Stimulated activated CD8-positive, alpha-beta memory T cell treated with anti-CD3 and anti-CD28 coated beads, Interleukin-12 subunit alpha, Interleukin-12 subunit beta, amount 100 ng/mL, for 1 hour (primary cell): ENCODE measurements around the gene TRAF5.
"Not testable (repeated sequence)": the region's sequence is repeated elsewhere in the genome, so short reads cannot be mapped to it uniquely, and the experiment has no call there.

Source experiments
- DNase-seq: peaks from one replicate; pipeline ENCODE4 v3.0.0-alpha.2; 2020; ENCODE audit warnings: low read depth

The TRAF5 gene

GRCh38 chr1:211347077-211347844 lies 20.6 kb downstream of the TRAF5 start:
- no peak for DNase-seq

- DNase-seq = no peak
Observed at GRCh38 chr1:211348547-211348946, 21.9 kb downstream of the TRAF5 start.

GRCh38 chr1:211349741-211350140 lies 23.1 kb downstream of the TRAF5 start:
- no peak for DNase-seq

- not testable (repeated sequence) for DNase-seq
Observed at GRCh38 chr1:211352055-211352454, 25.4 kb downstream of the TRAF5 start.

- DNase-seq = no peak
Observed at GRCh38 chr1:211352465-211352864, 25.8 kb downstream of the TRAF5 start.

- DNase-seq = peak; percentile 39
Observed at GRCh38 chr1:211352985-211353515, 26.4 kb downstream of the TRAF5 start.

- no peak for DNase-seq
Observed at GRCh38 chr1:211353562-211354212, 27.1 kb downstream of the TRAF5 start.

- DNase-seq = no peak
Observed at GRCh38 chr1:211355873-211356272, 29.2 kb downstream of the TRAF5 start.

- DNase-seq = no peak
Observed at GRCh38 chr1:211356723-211357407, 30.2 kb downstream of the TRAF5 start.

- DNase-seq = no peak
Observed at GRCh38 chr1:211358685-211359084, 32.1 kb downstream of the TRAF5 start.

GRCh38 chr1:211359876-211360275 lies 33.2 kb downstream of the TRAF5 start:
- DNase-seq = no peak

- no peak for DNase-seq
Observed at GRCh38 chr1:211361202-211361601, 34.6 kb downstream of the TRAF5 start.

GRCh38 chr1:211369640-211370039 lies 43.0 kb downstream of the TRAF5 start:
- no peak for DNase-seq

- DNase-seq = no peak
Observed at GRCh38 chr1:211370669-211371068, 44.0 kb downstream of the TRAF5 start.

- no peak for DNase-seq
Observed at GRCh38 chr1:211371406-211372105, 44.9 kb downstream of the TRAF5 start.

- DNase-seq = no peak
Observed at GRCh38 chr1:211372463-211372862, 45.8 kb downstream of the TRAF5 start.

- DNase-seq = no peak
Observed at GRCh38 chr1:211375146-211375818, 48.6 kb downstream of the TRAF5 start.

GRCh38 chr1:211375949-211376348 lies 49.3 kb downstream of the TRAF5 start:
- no peak for DNase-seq

GRCh38 chr1:211376807-211377470 lies 50.3 kb downstream of the TRAF5 start:
- no peak for DNase-seq

- no peak for DNase-seq
Observed at GRCh38 chr1:211377539-211378450, 51.2 kb downstream of the TRAF5 start.
